ENCODE measurements around the gene FBXO31. TPM values are rescaled to one million over a fixed set of nuclear protein-coding genes. Genes with fewer than 3 reads are reported as not detected.
"Not testable (repeated sequence)": the region's sequence is repeated elsewhere in the genome, so short reads cannot be mapped to it uniquely, and the experiment has no call there.

FBXO31 gene
- polyA plus RNA-seq, 1 donor from 2014 or later, result 20.6 TPM

- Histone ChIP-seq H4K20me1 (ENCODE audit: insufficient read depth) (no peaks in the 10 kb centered on the region), H3K9me2 (ENCODE audit: insufficient read depth, low read length) (no peaks in the 10 kb centered on the region), H3K4me2 (ENCODE audit: low read length) (no peak overlapping the region), H3K36me3 (ENCODE audit: insufficient read depth, low read length) (peaks cover 10% of the 10 kb centered on the region), H3K27me3 (ENCODE audit: insufficient read depth, low read depth, low read length) (no peaks in the 10 kb centered on the region), H3K4me3 (ENCODE audit: low read length) (no peak overlapping the region), H3K79me2 (replicated peaks; ENCODE audit: insufficient read depth, low read length) (no peaks in the 10 kb centered on the region), H3K9me3 (ENCODE audit: low read length) (no peaks in the 10 kb centered on the region), H3K9ac (ENCODE audit: low read length) (no peak overlapping the region), H3K27ac (ENCODE audit: low read length) (no peak overlapping the region), H2AFZ (ENCODE audit: low read depth, low read length) (no peak overlapping the region), H3F3A (ENCODE audit: insufficient read depth, low read length, poor library complexity, severe bottlenecking) (no peaks in the 10 kb centered on the region)
- TF ChIP-seq MXI1 (conservative IDR thresholded peaks at IDR 0.05; ENCODE audit: poor library complexity, severe bottlenecking) (no peak), TAF1 (IDR thresholded peaks at IDR 0.05; ENCODE audit: low read depth) (no peak), RAD21 (conservative IDR thresholded peaks at IDR 0.05) (no peak), CTCF (IDR thresholded peaks at IDR 0.05; ENCODE audit: poor library complexity, severe bottlenecking) (no peak), REST (IDR thresholded peaks at IDR 0.05; ENCODE audit: borderline replicate concordance) (no peak), EP300 (conservative IDR thresholded peaks at IDR 0.05; ENCODE audit: poor library complexity, severe bottlenecking) (no peak), POLR2AphosphoS5 (IDR thresholded peaks at IDR 0.05) (no peak), EZH2 (IDR thresholded peaks at IDR 0.05; ENCODE audit: borderline replicate concordance, insufficient read depth, low read length, poor library complexity, severe bottlenecking) (no peak), SMC3 (conservative IDR thresholded peaks at IDR 0.05; ENCODE audit: poor library complexity) (no peak)
These were observed 19.7 kb downstream of the FBXO31 start for GRCh38 chr16:87363771-87364455.

GRCh38 chr16:87362828-87363559, 20.6 kb downstream of the FBXO31 start:
- H3K27ac ChIP-seq (ENCODE audit: low read length); H3K9me3 ChIP-seq (ENCODE audit: low read length); H4K20me1 ChIP-seq (ENCODE audit: insufficient read depth); H2AFZ ChIP-seq (ENCODE audit: low read depth, low read length); H3K9me2 ChIP-seq (ENCODE audit: insufficient read depth, low read length); H3K9ac ChIP-seq (ENCODE audit: low read length); H3K27me3 ChIP-seq (ENCODE audit: insufficient read depth, low read depth, low read length); H3K4me2 ChIP-seq (ENCODE audit: low read length); H3F3A ChIP-seq (ENCODE audit: insufficient read depth, low read length, poor library complexity, severe bottlenecking); H3K79me2 ChIP-seq (replicated peaks; ENCODE audit: insufficient read depth, low read length); H3K4me3 ChIP-seq (ENCODE audit: low read length): not testable (repeated sequence)
- H3K36me3 ChIP-seq (ENCODE audit: insufficient read depth, low read length), result peaks cover 10% of the 10 kb centered on the region
